ENCODE data around the gene FAT2.

DNA sequence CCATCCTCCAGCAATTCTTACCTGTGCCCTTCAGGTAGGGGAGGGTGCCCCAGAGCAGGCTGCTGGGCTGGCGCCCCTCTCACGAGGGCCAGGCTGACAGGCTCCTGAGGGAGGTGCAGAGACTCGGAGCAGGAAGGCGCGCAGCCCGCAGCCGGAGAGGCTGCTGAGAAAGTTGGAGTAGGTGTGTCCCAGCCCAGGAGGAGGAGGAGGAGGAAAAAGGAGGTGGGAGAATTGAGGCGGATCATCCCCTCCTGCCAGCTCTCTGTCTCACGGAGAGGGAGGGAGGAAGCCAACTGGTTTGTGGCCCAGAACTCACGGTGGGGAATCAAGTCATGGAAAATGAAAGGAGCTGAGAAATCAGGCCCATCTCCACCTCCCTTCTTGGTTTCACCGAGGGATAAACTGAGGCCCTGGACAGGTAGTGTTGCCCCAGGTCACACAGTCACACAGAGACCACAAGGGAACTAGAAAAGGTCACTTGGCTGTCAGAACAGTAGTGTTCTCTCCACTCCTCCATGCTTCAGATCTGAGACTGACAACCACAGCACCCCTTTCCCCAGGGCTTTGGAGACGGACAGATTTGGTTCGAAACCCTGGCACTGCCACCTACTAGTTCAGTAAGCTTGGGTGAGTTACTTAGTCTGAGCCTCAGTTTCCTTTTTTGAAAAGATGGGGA is at the start of gene FAT2:
- TF ChIP-seq, protein P1, sequence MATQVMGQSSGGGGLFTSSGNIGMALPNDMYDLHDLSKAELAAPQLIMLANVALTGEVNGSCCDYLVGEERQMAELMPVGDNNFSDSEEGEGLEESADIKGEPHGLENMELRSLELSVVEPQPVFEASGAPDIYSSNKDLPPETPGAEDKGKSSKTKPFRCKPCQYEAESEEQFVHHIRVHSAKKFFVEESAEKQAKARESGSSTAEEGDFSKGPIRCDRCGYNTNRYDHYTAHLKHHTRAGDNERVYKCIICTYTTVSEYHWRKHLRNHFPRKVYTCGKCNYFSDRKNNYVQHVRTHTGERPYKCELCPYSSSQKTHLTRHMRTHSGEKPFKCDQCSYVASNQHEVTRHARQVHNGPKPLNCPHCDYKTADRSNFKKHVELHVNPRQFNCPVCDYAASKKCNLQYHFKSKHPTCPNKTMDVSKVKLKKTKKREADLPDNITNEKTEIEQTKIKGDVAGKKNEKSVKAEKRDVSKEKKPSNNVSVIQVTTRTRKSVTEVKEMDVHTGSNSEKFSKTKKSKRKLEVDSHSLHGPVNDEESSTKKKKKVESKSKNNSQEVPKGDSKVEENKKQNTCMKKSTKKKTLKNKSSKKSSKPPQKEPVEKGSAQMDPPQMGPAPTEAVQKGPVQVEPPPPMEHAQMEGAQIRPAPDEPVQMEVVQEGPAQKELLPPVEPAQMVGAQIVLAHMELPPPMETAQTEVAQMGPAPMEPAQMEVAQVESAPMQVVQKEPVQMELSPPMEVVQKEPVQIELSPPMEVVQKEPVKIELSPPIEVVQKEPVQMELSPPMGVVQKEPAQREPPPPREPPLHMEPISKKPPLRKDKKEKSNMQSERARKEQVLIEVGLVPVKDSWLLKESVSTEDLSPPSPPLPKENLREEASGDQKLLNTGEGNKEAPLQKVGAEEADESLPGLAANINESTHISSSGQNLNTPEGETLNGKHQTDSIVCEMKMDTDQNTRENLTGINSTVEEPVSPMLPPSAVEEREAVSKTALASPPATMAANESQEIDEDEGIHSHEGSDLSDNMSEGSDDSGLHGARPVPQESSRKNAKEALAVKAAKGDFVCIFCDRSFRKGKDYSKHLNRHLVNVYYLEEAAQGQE (IDR thresholded peaks at IDR 0.05; ENCODE audit: unreplicated experiment), result no peak
- TF ChIP-seq, protein P2, sequence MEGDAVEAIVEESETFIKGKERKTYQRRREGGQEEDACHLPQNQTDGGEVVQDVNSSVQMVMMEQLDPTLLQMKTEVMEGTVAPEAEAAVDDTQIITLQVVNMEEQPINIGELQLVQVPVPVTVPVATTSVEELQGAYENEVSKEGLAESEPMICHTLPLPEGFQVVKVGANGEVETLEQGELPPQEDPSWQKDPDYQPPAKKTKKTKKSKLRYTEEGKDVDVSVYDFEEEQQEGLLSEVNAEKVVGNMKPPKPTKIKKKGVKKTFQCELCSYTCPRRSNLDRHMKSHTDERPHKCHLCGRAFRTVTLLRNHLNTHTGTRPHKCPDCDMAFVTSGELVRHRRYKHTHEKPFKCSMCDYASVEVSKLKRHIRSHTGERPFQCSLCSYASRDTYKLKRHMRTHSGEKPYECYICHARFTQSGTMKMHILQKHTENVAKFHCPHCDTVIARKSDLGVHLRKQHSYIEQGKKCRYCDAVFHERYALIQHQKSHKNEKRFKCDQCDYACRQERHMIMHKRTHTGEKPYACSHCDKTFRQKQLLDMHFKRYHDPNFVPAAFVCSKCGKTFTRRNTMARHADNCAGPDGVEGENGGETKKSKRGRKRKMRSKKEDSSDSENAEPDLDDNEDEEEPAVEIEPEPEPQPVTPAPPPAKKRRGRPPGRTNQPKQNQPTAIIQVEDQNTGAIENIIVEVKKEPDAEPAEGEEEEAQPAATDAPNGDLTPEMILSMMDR (conservative IDR thresholded peaks at IDR 0.05; ENCODE audit: low read depth in 2 of 2), result no peak
- no peak for TF ChIP-seq EZH2 (IDR thresholded peaks at IDR 0.05; ENCODE audit: low read depth, unreplicated experiment)
- TF ChIP-seq, protein P3, sequence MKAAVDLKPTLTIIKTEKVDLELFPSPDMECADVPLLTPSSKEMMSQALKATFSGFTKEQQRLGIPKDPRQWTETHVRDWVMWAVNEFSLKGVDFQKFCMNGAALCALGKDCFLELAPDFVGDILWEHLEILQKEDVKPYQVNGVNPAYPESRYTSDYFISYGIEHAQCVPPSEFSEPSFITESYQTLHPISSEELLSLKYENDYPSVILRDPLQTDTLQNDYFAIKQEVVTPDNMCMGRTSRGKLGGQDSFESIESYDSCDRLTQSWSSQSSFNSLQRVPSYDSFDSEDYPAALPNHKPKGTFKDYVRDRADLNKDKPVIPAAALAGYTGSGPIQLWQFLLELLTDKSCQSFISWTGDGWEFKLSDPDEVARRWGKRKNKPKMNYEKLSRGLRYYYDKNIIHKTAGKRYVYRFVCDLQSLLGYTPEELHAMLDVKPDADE (IDR thresholded peaks at IDR 0.05), result no peak
- TF ChIP-seq JUNB (IDR thresholded peaks at IDR 0.05; ENCODE audit: unreplicated experiment), result no peak
- TF ChIP-seq EZH2phosphoT487 (IDR thresholded peaks at IDR 0.05; ENCODE audit: unreplicated experiment), result no peak
- no peak for TF ChIP-seq POLR2AphosphoS5 (IDR thresholded peaks at IDR 0.05; ENCODE audit: low read depth)
- no peak for TF ChIP-seq CREB1 (CRISPR knock-in tag; IDR thresholded peaks at IDR 0.05; ENCODE audit: low read depth)
- no peak for TF ChIP-seq ZNF114 (CRISPR knock-in tag; IDR thresholded peaks at IDR 0.05)
